Neural cell (in vitro differentiated cells): Measurements from ENCODE around the gene ERRFI1. TPM values are rescaled to one million over a fixed set of nuclear protein-coding genes. Genes with fewer than 3 reads are reported as not detected.

Experiments used
- H2AFZ ChIP-seq: fragments of 200-600, 300-800 bp; sonication (generic), shearing (Covaris generic); 2 replicates; pipeline ENCODE4 v1.6.0; 2014; ENCODE audit warnings: low read depth, mild to moderate bottlenecking, antibody characterized with exemption, low read length, moderate library complexity
- H3F3A ChIP-seq: fragments of 200-600 bp; shearing (Covaris generic); 2 replicates; pipeline ENCODE4 v1.6.1; 2016; ENCODE audit warnings: mild to moderate bottlenecking, moderate library complexity, mixed read lengths, antibody characterized with exemption, low read length; ENCODE audit not compliant: insufficient read depth, poor library complexity, severe bottlenecking
- H3K27ac ChIP-seq: fragments of 200-600, 300-800 bp; sonication (generic), shearing (Covaris generic); 2 replicates; pipeline ENCODE4 v1.5.1; 2014; ENCODE audit warnings: mild to moderate bottlenecking, low read length, moderate library complexity
- H3K27me3 ChIP-seq: fragments of 300-800, 200-600 bp; sonication (generic), shearing (Covaris generic); 2 replicates; pipeline ENCODE4 v1.6.0; 2014; ENCODE audit warnings: mild to moderate bottlenecking, low read depth, low read length, moderate library complexity; ENCODE audit not compliant: insufficient read depth
- H3K36me3 ChIP-seq: fragments of 300-800, 200-600 bp; sonication (generic), shearing (Covaris generic); 2 replicates; pipeline ENCODE4 v1.5.1; 2014; ENCODE audit warnings: mild to moderate bottlenecking, antibody characterized with exemption, low read length, moderate library complexity; ENCODE audit not compliant: insufficient read depth
- H3K4me2 ChIP-seq: fragments of 300-800, 200-600 bp; sonication (generic), shearing (Covaris generic); 2 replicates; pipeline ENCODE4 v1.6.0; 2014; ENCODE audit warnings: mild to moderate bottlenecking, low read length
- H3K4me3 ChIP-seq: fragments of 300-800, 200-600 bp; sonication (generic), shearing (Covaris generic); 2 replicates; pipeline ENCODE4 v1.5.1; 2014; ENCODE audit warnings: mild to moderate bottlenecking, low read length, moderate library complexity
- H3K79me2 ChIP-seq: fragments of 200-600 bp; shearing (Covaris generic); replicated peaks from 2 replicates; pipeline ENCODE4 v1.6.0; 2014; ENCODE audit warnings: mild to moderate bottlenecking, low read length, moderate library complexity; ENCODE audit not compliant: insufficient read depth
- H3K9ac ChIP-seq: fragments of 300-800, 200-600 bp; sonication (generic), shearing (Covaris generic); 2 replicates; pipeline ENCODE4 v1.6.1; 2016; ENCODE audit warnings: mild to moderate bottlenecking, low read length, mixed read lengths
- H3K9me2 ChIP-seq: fragments of 200-600 bp; shearing (Covaris generic); 2 replicates; pipeline ENCODE4 v1.6.1; 2016; ENCODE audit warnings: mild to moderate bottlenecking, low read length, mixed read lengths; ENCODE audit not compliant: insufficient read depth
- H3K9me3 ChIP-seq: fragments of 200-600, 300-800 bp; sonication (generic), shearing (Covaris generic); 2 replicates; pipeline ENCODE4 v1.6.1; 2016; ENCODE audit warnings: mild to moderate bottlenecking, mixed run types, low read length, moderate library complexity, mixed read lengths
- H4K20me1 ChIP-seq: fragments of 200-600 bp; shearing (Covaris generic); 2 replicates; pipeline ENCODE4 v1.6.1; 2016; ENCODE audit warnings: mild to moderate bottlenecking, mixed run types; ENCODE audit not compliant: insufficient read depth
- CTCF ChIP-seq: fragments of 450-650 bp; IDR thresholded peaks from 2 replicates; pipeline ENCODE4 v1.5.1; 2014; ENCODE audit warnings: antibody characterized with exemption, mild to moderate bottlenecking, moderate library complexity; ENCODE audit not compliant: poor library complexity, severe bottlenecking
- EP300 ChIP-seq: fragments of 450-650 bp; conservative IDR thresholded peaks from 2 replicates; pipeline ENCODE4 v1.6.1; 2014; ENCODE audit warnings: antibody characterized with exemption, mild to moderate bottlenecking, moderate library complexity; ENCODE audit not compliant: poor library complexity, severe bottlenecking
- EZH2 ChIP-seq: fragments of 200-600, 300-800 bp; shearing (Covaris generic), sonication (generic); IDR thresholded peaks from 2 replicates; pipeline ENCODE4 v1.6.1; 2014; ENCODE audit warnings: antibody characterized with exemption, low read length, borderline replicate concordance, mild to moderate bottlenecking; ENCODE audit not compliant: insufficient read depth, poor library complexity, severe bottlenecking
- MXI1 ChIP-seq: fragments of 450-650 bp; conservative IDR thresholded peaks from 2 replicates; pipeline ENCODE4 v1.6.1; 2014; ENCODE audit warnings: antibody characterized with exemption, mild to moderate bottlenecking; ENCODE audit not compliant: poor library complexity, severe bottlenecking
- POLR2AphosphoS5 ChIP-seq: IDR thresholded peaks from 2 replicates; pipeline ENCODE4 v1.6.1; 2012
- RAD21 ChIP-seq: fragments of 450-650 bp; conservative IDR thresholded peaks from 2 replicates; pipeline ENCODE4 v1.6.1; 2014; ENCODE audit warnings: antibody characterized with exemption, mild to moderate bottlenecking, moderate library complexity
- REST ChIP-seq: IDR thresholded peaks from 2 replicates; pipeline ENCODE4 v1.6.1; 2012; ENCODE audit warnings: borderline replicate concordance
- SMC3 ChIP-seq: fragments of 450-650 bp; conservative IDR thresholded peaks from 2 replicates; pipeline ENCODE4 v1.6.1; 2014; ENCODE audit warnings: antibody characterized with exemption, mild to moderate bottlenecking, moderate library complexity; ENCODE audit not compliant: poor library complexity
- TAF1 ChIP-seq: IDR thresholded peaks from 2 replicates; pipeline ENCODE4 v1.6.1; 2012; ENCODE audit warnings: low read depth
- polyA plus RNA-seq: library from polyadenylated mRNA; depleted of rRNA; stranded (reverse); fragments of >200 nt; gene quantifications from 2 replicates; pipeline ENCODE4 v1.2.3, GENCODE V29; 2014

The ERRFI1 gene
- polyA plus RNA-seq, 1 donor from 2014 or later, result 72.9 TPM

- Histone ChIP-seq H3K9me3 (no peaks in the 10 kb centered on the region), H3K9me2 (no peaks in the 10 kb centered on the region), H3F3A (no peaks in the 10 kb centered on the region), H4K20me1 (no peaks in the 10 kb centered on the region), H3K27me3 (no peaks in the 10 kb centered on the region), H3K36me3 (peaks cover 13% of the 10 kb centered on the region), H3K27ac (no peak overlapping the region), H3K9ac (no peak overlapping the region), H3K4me3 (no peak overlapping the region), H2AFZ (no peak overlapping the region), H3K4me2 (no peak overlapping the region), H3K79me2 (peaks cover 4% of the 10 kb centered on the region)
- no peak for TF ChIP-seq REST
- no peak for TF ChIP-seq RAD21
- no peak for TF ChIP-seq CTCF
- no peak for TF ChIP-seq MXI1
- TF ChIP-seq POLR2AphosphoS5, result no peak
- TF ChIP-seq EZH2, result no peak
- TF ChIP-seq SMC3, result no peak
- no peak for TF ChIP-seq TAF1
- no peak for TF ChIP-seq EP300
These were observed 53.8 kb downstream of the ERRFI1 start for GRCh38 chr1:7972285-7972684.

- no peak for TF ChIP-seq SMC3
- TF ChIP-seq TAF1, result no peak
- TF ChIP-seq POLR2AphosphoS5, result no peak
- no peak for TF ChIP-seq EZH2
- no peak for TF ChIP-seq REST
- TF ChIP-seq RAD21, result no peak
- TF ChIP-seq CTCF, result no peak
- H3K9ac ChIP-seq, result no peak overlapping the region
- no peaks in the 10 kb centered on the region for H3K9me3 ChIP-seq
- H3K4me3 ChIP-seq, result no peak overlapping the region
- H4K20me1 ChIP-seq, result no peaks in the 10 kb centered on the region
- H3K27me3 ChIP-seq, result no peaks in the 10 kb centered on the region
- H3K9me2 ChIP-seq, result no peaks in the 10 kb centered on the region
- H3F3A ChIP-seq, result no peaks in the 10 kb centered on the region
- H2AFZ ChIP-seq, result no peak overlapping the region
- peaks cover 13% of the 10 kb centered on the region for H3K36me3 ChIP-seq
- peaks cover 8% of the 10 kb centered on the region for H3K79me2 ChIP-seq
- no peak overlapping the region for H3K4me2 ChIP-seq
- H3K27ac ChIP-seq, result no peak overlapping the region
These were observed 55.1 kb downstream of the ERRFI1 start for GRCh38 chr1:7971024-7971423.
